PC-9 (cell line): ENCODE data around the gene CD36.

ENCODE experiments used
- CTCF ChIP-seq: fragments of 200-600 bp; sonication (generic); conservative IDR thresholded peaks from 2 replicates; pipeline ENCODE4 v1.6.1; 2017; ENCODE audit warnings: mixed run types, antibody characterized with exemption, mild to moderate bottlenecking, moderate library complexity
- EZH2 ChIP-seq: fragments of 200-600 bp; sonication (generic); IDR thresholded peaks from 2 replicates; pipeline ENCODE4 v1.8.0; 2017; ENCODE audit warnings: antibody characterized with exemption, low read depth

- TF ChIP-seq CTCF, result no peak
- no peak for TF ChIP-seq EZH2
Measured at GRCh38 chr7:80724249-80724871, 85.9 kb downstream of the CD36 start.
